NCI-H146 (cell line): ENCODE measurements around the gene RAB25.
A peak's percentile ranks its signal among the peaks of the same experiment; 100 is the strongest.
"Not testable (repeated sequence)": the region's sequence is repeated elsewhere in the genome, so short reads cannot be mapped to it uniquely, and the experiment has no call there.

Source experiments
- DNase-seq: peaks from one replicate; lab custom pipeline; 2025; lab: John Stamatoyannopoulos, UW

Gene RAB25

GRCh38 chr1:156102633-156103511 lies 41.9 kb downstream of the RAB25 start:
- no peak for DNase-seq

GRCh38 chr1:156103521-156103947 lies 42.6 kb downstream of the RAB25 start:
- DNase-seq, result no peak

- DNase-seq, result peak; percentile 28
These were observed 43.3 kb downstream of the RAB25 start for GRCh38 chr1:156104065-156104810.

- no peak for DNase-seq
These were observed 44.2 kb downstream of the RAB25 start for GRCh38 chr1:156104861-156105832.

- DNase-seq, result no peak
These were observed 45.9 kb downstream of the RAB25 start for GRCh38 chr1:156106624-156107488.

GRCh38 chr1:156108057-156108456 lies 47.1 kb downstream of the RAB25 start:
- no peak for DNase-seq

GRCh38 chr1:156108664-156109241 lies 47.8 kb downstream of the RAB25 start:
- no peak for DNase-seq

GRCh38 chr1:156110252-156110651 lies 49.3 kb downstream of the RAB25 start:
- no peak for DNase-seq

- DNase-seq, result no peak
These were observed 50.5 kb downstream of the RAB25 start for GRCh38 chr1:156111355-156111962.

- DNase-seq, result no peak
These were observed 51.5 kb downstream of the RAB25 start for GRCh38 chr1:156112276-156113137.

GRCh38 chr1:156113282-156113950 lies 52.5 kb downstream of the RAB25 start:
- DNase-seq, result no peak

GRCh38 chr1:156114101-156114918 lies 53.4 kb downstream of the RAB25 start, which contains the start of gene LMNA:
Gene LMNA, plus strand, starts transcription at chr1:156114711. Its CDS starts 208 bp downstream, at chr1:156114919.
- peak; percentile 70 for DNase-seq

- peak; percentile 50 for DNase-seq
These were observed 54.1 kb downstream of the RAB25 start for GRCh38 chr1:156114919-156115513.

GRCh38 chr1:156115514-156116374 lies 54.8 kb downstream of the RAB25 start:
- no peak for DNase-seq

- DNase-seq, result not testable (repeated sequence)
These were observed 55.8 kb downstream of the RAB25 start for GRCh38 chr1:156116731-156117130.
